ENCODE measurements around the gene UMAD1. TPM values are rescaled to one million over a fixed set of nuclear protein-coding genes. Genes with fewer than 3 reads are reported as not detected.

The UMAD1 gene
- total RNA-seq, 1 donor from 2014 or later, result 12.8 TPM

DNA sequence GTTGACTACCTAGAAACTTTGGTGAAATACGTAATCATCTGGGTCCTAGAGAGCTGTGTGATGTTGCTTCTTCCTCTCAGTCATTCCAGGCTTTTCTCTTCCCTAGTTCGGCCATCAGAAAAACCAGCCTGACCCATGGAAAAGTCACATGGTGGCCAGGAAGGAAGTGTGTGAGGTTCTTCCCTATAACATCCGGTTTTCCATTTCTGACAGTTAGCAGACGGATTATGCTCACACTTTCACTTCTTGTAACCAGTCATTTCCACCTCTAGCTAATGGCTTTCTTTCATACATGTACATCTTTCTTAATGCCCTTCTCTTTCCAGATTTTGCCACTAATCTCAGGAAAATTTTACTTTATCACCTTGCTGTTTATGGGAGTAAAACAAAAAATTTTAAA lies 218.0 kb downstream of the UMAD1 start:
- Mint-ChIP-seq H3K27ac (no peak overlapping the region), H3K4me1 (ENCODE audit: low read depth) (peaks cover 6% of the 10 kb centered on the region), H3K27me3 (no peaks in the 10 kb centered on the region), H3K36me3 (ENCODE audit: insufficient read depth) (peaks cover 17% of the 10 kb centered on the region), H3K9me3 (ENCODE audit: low read depth) (peaks cover 14% of the 10 kb centered on the region), H3K4me3 (ENCODE audit: low read depth) (no peak overlapping the region)
- no peak for DNase-seq (ENCODE audit: low spot score, unreplicated experiment)
- TF ChIP-seq CTCF (IDR thresholded peaks at IDR 0.05; ENCODE audit: unreplicated experiment), result no peak

GRCh38 chr7:7859411-7859810 lies 218.9 kb downstream of the UMAD1 start:
- no peaks in the 10 kb centered on the region for H3K27me3 Mint-ChIP-seq
- TF ChIP-seq CTCF (IDR thresholded peaks at IDR 0.05; ENCODE audit: unreplicated experiment), result no peak
- H3K36me3 Mint-ChIP-seq (ENCODE audit: insufficient read depth), result peaks cover 13% of the 10 kb centered on the region
- no peak for DNase-seq (ENCODE audit: low spot score, unreplicated experiment)
- H3K4me1 Mint-ChIP-seq (ENCODE audit: low read depth), result peaks cover 6% of the 10 kb centered on the region
- H3K27ac Mint-ChIP-seq, result no peak overlapping the region
- H3K4me3 Mint-ChIP-seq (ENCODE audit: low read depth), result no peak overlapping the region
- peaks cover 10% of the 10 kb centered on the region for H3K9me3 Mint-ChIP-seq (ENCODE audit: low read depth)

DNA sequence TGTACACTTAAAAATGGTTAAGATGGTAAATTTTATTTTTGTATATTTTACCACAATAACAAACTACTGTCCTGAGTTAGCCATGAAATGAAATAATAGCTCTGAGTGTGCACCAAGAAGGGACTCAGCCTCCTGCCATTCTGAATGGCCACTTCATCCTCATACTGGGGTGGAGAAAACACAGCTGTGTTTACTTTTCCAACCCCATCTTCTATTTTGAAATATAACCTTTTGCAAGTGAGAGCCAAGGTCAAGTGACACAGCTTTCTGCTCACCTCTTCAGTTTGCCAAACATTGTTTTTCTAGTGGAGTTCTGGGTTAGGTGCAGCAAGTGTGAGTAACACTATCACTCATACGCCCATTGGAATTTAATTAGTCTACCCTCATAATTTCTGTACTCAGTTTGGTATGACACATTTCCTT lies 220.7 kb downstream of the UMAD1 start:
- Mint-ChIP-seq H3K27me3 (no peaks in the 10 kb centered on the region), H3K36me3 (ENCODE audit: insufficient read depth) (peaks cover 1% of the 10 kb centered on the region), H3K27ac (no peak overlapping the region), H3K4me3 (ENCODE audit: low read depth) (no peak overlapping the region), H3K9me3 (ENCODE audit: low read depth) (peaks cover under 1% of the 10 kb centered on the region), H3K4me1 (ENCODE audit: low read depth) (peaks cover 6% of the 10 kb centered on the region)
- TF ChIP-seq CTCF (IDR thresholded peaks at IDR 0.05; ENCODE audit: unreplicated experiment), result no peak
- no peak for DNase-seq (ENCODE audit: low spot score, unreplicated experiment)

DNA sequence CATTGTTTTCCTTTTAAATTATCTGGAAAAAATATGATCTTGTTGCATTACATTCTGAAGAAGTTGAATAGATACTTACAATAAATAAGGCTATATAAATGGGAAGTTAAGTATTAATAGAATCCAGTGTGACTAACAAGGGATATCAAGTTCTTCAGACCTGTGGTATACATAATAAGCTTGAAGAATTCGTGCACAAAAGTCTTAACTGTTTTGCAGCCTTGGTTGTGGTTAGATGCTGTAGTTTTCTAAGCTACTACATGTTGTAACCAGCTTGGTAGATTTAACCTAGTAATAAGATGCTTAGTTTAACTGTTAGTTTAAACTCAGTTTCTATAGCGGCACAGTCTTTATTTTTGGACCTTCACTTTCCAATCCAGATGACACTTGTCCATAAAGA lies 221.8 kb downstream of the UMAD1 start:
- peaks cover 6% of the 10 kb centered on the region for H3K4me1 Mint-ChIP-seq (ENCODE audit: low read depth)
- no peak for TF ChIP-seq CTCF (IDR thresholded peaks at IDR 0.05; ENCODE audit: unreplicated experiment)
- DNase-seq (ENCODE audit: low spot score, unreplicated experiment), result no peak
- H3K27ac Mint-ChIP-seq, result no peak overlapping the region
- no peaks in the 10 kb centered on the region for H3K9me3 Mint-ChIP-seq (ENCODE audit: low read depth)
- no peaks in the 10 kb centered on the region for H3K27me3 Mint-ChIP-seq
- H3K4me3 Mint-ChIP-seq (ENCODE audit: low read depth), result no peak overlapping the region
- H3K36me3 Mint-ChIP-seq (ENCODE audit: insufficient read depth), result peaks cover 1% of the 10 kb centered on the region

GRCh38 chr7:7867846-7868571 lies 227.5 kb downstream of the UMAD1 start:
- no peaks in the 10 kb centered on the region for H3K27me3 Mint-ChIP-seq
- H3K4me3 Mint-ChIP-seq (ENCODE audit: low read depth), result no peak overlapping the region
- TF ChIP-seq CTCF (IDR thresholded peaks at IDR 0.05; ENCODE audit: unreplicated experiment), result no peak
- H3K4me1 Mint-ChIP-seq (ENCODE audit: low read depth), result peaks cover 2% of the 10 kb centered on the region
- H3K27ac Mint-ChIP-seq, result no peak overlapping the region
- no peaks in the 10 kb centered on the region for H3K36me3 Mint-ChIP-seq (ENCODE audit: insufficient read depth)
- DNase-seq (ENCODE audit: low spot score, unreplicated experiment), result no peak
- no peaks in the 10 kb centered on the region for H3K9me3 Mint-ChIP-seq (ENCODE audit: low read depth)
